ENCODE results near the gene CFAP298.
A peak's percentile ranks its signal among the peaks of the same experiment; 100 is the strongest.
"Not testable (repeated sequence)": the region's sequence is repeated elsewhere in the genome, so short reads cannot be mapped to it uniquely, and the experiment has no call there.

Gene CFAP298

DNA sequence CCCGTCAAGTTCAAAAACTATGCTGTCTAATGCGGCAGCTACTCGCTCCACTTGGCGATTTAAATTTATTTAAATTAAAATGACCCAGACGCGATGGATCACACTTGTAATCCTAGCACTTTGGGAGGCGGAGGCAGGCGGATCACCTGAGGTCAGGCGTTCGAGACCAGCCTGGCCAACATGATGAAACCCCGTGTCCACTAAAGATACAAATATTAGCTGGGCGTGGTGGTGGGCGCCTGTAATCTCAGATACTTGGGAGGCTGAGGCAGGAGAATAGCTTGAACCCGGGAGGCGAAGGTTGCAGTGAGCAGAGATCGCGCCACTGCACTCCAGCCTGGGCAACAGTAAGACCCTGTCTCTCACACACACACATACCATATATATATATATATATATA lies 1.2 kb downstream of the CFAP298 start:
- peaks cover 18% of the 10 kb centered on the region for H3K36me3 Mint-ChIP-seq
- H3K4me3 Mint-ChIP-seq, result not testable (repeated sequence)

DNA sequence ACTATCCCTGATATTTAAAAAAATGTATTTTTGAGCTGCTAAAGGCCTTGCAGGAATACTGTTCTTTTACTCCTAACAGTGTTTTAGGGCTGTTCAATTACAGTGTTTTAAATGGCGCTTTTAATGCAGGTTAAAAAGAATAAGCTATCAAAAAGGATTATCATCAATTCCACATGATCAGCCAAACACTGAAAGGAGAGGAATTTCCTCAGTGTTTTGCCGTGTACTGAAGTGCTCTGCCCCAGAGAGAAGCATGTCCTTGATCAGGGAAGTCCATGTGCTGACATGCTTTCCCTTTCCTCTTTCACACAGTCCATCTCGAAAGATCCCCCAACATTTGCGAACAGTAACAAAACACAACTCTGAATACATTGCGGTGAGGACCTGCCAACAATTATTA lies 3.3 kb downstream of the CFAP298 start:
- H3K27ac Mint-ChIP-seq, result no peak overlapping the region
- ATAC-seq, result no peak
- H3K27me3 Mint-ChIP-seq, result no peaks in the 10 kb centered on the region
- H3K4me1 Mint-ChIP-seq, result peaks cover 12% of the 10 kb centered on the region
- no peaks in the 10 kb centered on the region for H3K9me3 Mint-ChIP-seq
- H3K36me3 Mint-ChIP-seq, result peaks cover 38% of the 10 kb centered on the region
- no peak overlapping the region for H3K4me3 Mint-ChIP-seq

More for the DNA sequence above, 1.2 kb downstream of the CFAP298 start:
- H3K9me3 Mint-ChIP-seq, H3K27ac Mint-ChIP-seq, ATAC-seq, H3K27me3 Mint-ChIP-seq: not testable (repeated sequence)
- peaks cover 12% of the 10 kb centered on the region for H3K4me1 Mint-ChIP-seq

DNA sequence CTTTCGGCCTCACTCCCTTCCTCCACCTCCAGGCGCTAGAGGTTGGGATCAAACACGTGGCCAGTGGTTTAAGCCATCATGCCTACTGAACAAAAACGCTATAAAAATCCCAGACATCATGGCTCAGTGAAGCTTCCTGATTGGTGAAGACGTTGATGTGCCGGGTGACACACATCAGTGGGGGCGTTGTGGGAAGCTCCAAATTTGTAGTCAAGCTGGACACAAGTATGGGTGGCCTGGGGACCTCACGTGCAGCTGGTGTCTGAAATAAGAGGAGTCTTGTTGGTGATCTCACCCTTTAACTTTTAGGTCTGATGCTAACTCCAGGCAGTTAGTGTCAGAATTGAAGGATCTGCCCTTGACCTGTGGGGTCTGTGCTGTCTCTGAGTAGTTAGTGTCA lies 6.7 kb downstream of the CFAP298 start:
- ATAC-seq, result no peak
- Mint-ChIP-seq H3K27me3 (no peaks in the 10 kb centered on the region), H3K4me3 (no peak overlapping the region), H3K27ac (no peak overlapping the region), H3K36me3 (peaks cover 57% of the 10 kb centered on the region), H3K4me1 (peaks cover 5% of the 10 kb centered on the region), H3K9me3 (no peaks in the 10 kb centered on the region)

GRCh38 chr21:32604464-32604863 lies 7.7 kb downstream of the CFAP298 start:
- Mint-ChIP-seq H3K36me3 (peaks cover 63% of the 10 kb centered on the region), H3K27ac (no peak overlapping the region)

GRCh38 chr21:32603131-32603530 lies 9.0 kb downstream of the CFAP298 start:
- no peaks in the 10 kb centered on the region for H3K27me3 Mint-ChIP-seq
- H3K4me3 Mint-ChIP-seq, result no peak overlapping the region
- no peaks in the 10 kb centered on the region for H3K9me3 Mint-ChIP-seq
- H3K27ac Mint-ChIP-seq, result no peak overlapping the region
- peaks cover 74% of the 10 kb centered on the region for H3K36me3 Mint-ChIP-seq
- H3K4me1 Mint-ChIP-seq, result peaks cover 11% of the 10 kb centered on the region
- no peak for ATAC-seq

More at GRCh38 chr21:32604464-32604863, 7.7 kb downstream of the CFAP298 start:
- Mint-ChIP-seq H3K9me3 (no peaks in the 10 kb centered on the region), H3K27me3 (no peaks in the 10 kb centered on the region), H3K4me3 (no peak overlapping the region), H3K4me1 (peaks cover 7% of the 10 kb centered on the region)
- ATAC-seq, result no peak

- no peak overlapping the region for H3K27ac Mint-ChIP-seq
- H3K9me3 Mint-ChIP-seq, result no peaks in the 10 kb centered on the region
- ATAC-seq, result no peak
- H3K4me3 Mint-ChIP-seq, result no peak overlapping the region
- no peaks in the 10 kb centered on the region for H3K27me3 Mint-ChIP-seq
- peaks cover 68% of the 10 kb centered on the region for H3K36me3 Mint-ChIP-seq
- peaks cover 11% of the 10 kb centered on the region for H3K4me1 Mint-ChIP-seq
Observed at GRCh38 chr21:32602099-32602498, 10.1 kb downstream of the CFAP298 start.

DNA sequence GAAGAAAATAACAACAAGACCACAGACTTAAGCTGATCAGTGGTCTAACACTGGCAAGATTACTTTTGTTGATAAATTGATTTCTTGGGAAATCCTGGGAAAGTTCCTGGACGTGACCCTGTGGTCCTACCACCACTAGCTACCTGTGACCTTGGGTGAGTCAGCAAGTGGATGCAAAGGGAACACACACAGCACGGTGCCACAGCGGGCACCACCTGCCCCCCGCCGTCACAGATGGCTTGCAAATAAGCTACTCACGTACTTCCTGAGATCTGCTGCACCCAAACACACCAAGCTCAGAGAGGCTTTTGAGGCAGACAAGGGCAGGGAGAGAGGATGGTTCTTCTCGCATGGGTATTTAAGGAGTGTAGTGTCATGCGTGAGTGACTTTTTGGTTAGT lies 12.7 kb downstream of the CFAP298 start:
- H3K4me1 Mint-ChIP-seq, result peaks cover 17% of the 10 kb centered on the region
- no peaks in the 10 kb centered on the region for H3K27me3 Mint-ChIP-seq
- ATAC-seq, result peak; percentile 48
- no peak overlapping the region for H3K4me3 Mint-ChIP-seq
- no peaks in the 10 kb centered on the region for H3K9me3 Mint-ChIP-seq
- peak overlapping the region; percentile 19 for H3K27ac Mint-ChIP-seq
- H3K36me3 Mint-ChIP-seq, result peaks cover 47% of the 10 kb centered on the region

DNA sequence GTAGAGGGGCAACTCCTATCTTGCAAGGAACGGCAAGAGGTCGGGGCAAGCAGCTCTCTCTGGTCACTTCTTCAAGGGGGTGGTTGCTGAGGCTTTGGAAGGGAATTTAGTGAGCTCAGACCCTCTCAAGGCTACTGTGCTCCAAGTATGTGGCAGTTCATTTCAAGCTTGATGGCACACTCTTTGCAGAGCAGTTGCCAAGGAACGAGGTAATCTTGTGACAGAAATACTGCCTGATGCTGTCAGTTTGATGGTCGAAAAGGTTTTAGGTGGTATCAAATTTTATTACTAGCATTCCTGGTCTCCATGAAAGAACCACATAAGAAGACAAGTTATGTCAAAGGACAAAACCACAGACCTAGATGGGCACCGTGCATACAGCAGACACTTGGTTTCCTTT lies 13.1 kb downstream of the CFAP298 start:
- no peak overlapping the region for H3K4me3 Mint-ChIP-seq
- no peak for ATAC-seq
- peaks cover 17% of the 10 kb centered on the region for H3K4me1 Mint-ChIP-seq
- peaks cover 43% of the 10 kb centered on the region for H3K36me3 Mint-ChIP-seq
- no peaks in the 10 kb centered on the region for H3K9me3 Mint-ChIP-seq
- no peaks in the 10 kb centered on the region for H3K27me3 Mint-ChIP-seq
- H3K27ac Mint-ChIP-seq, result peak overlapping the region; percentile 19

- ATAC-seq, result no peak
- Mint-ChIP-seq H3K9me3 (no peaks in the 10 kb centered on the region), H3K4me1 (peaks cover 17% of the 10 kb centered on the region), H3K4me3 (no peak overlapping the region), H3K27me3 (no peaks in the 10 kb centered on the region), H3K27ac (no peak overlapping the region), H3K36me3 (peaks cover 27% of the 10 kb centered on the region)
Observed at GRCh38 chr21:32597205-32597604, 15.0 kb downstream of the CFAP298 start.

- Mint-ChIP-seq H3K9me3 (no peaks in the 10 kb centered on the region), H3K4me3 (no peak overlapping the region), H3K27ac (no peak overlapping the region), H3K36me3 (peaks cover 23% of the 10 kb centered on the region), H3K27me3 (peaks cover 1% of the 10 kb centered on the region), H3K4me1 (peaks cover 17% of the 10 kb centered on the region)
- no peak for ATAC-seq
Observed at GRCh38 chr21:32595431-32595830, 16.7 kb downstream of the CFAP298 start.

GRCh38 chr21:32593690-32594089 lies 18.5 kb downstream of the CFAP298 start:
- H3K27ac Mint-ChIP-seq, result no peak overlapping the region
- H3K4me3 Mint-ChIP-seq, result no peak overlapping the region
- H3K36me3 Mint-ChIP-seq, result peaks cover 9% of the 10 kb centered on the region
- no peak for ATAC-seq
- peaks cover 6% of the 10 kb centered on the region for H3K4me1 Mint-ChIP-seq
- H3K27me3 Mint-ChIP-seq, result peaks cover 9% of the 10 kb centered on the region
- no peaks in the 10 kb centered on the region for H3K9me3 Mint-ChIP-seq

DNA sequence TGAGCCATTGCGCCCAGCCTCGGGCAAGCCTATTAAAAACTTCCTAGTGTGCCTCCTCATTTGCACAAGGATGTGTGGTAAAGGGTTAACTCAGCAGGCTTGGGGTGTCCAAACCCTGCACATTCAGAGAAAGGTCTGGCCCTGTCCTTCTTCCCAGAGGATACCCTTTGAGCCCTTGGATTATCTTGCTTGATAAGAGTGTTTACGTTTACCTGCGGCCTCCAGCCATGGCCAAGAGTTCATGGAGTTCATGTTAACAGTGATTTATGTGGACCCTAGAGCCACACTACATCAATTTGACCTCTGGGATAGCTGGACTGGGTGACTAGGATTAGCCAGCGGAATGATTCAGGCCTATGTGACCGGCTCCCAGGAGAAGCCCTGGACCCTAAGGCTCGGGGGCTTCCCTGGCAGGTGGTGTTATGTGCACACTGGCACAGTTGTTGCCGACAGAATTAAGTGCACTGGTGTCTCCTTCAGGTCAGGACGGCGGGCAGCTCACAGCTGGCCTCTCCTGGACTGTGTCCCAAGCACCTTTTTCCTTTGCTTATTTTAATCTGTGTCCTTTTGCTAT lies 19.2 kb downstream of the CFAP298 start:
- Mint-ChIP-seq H3K4me3 (no peak overlapping the region), H3K4me1 (peaks cover 6% of the 10 kb centered on the region), H3K27ac (no peak overlapping the region), H3K27me3 (peaks cover 9% of the 10 kb centered on the region), H3K9me3 (no peaks in the 10 kb centered on the region), H3K36me3 (peaks cover 6% of the 10 kb centered on the region)
- no peak for ATAC-seq

DNA sequence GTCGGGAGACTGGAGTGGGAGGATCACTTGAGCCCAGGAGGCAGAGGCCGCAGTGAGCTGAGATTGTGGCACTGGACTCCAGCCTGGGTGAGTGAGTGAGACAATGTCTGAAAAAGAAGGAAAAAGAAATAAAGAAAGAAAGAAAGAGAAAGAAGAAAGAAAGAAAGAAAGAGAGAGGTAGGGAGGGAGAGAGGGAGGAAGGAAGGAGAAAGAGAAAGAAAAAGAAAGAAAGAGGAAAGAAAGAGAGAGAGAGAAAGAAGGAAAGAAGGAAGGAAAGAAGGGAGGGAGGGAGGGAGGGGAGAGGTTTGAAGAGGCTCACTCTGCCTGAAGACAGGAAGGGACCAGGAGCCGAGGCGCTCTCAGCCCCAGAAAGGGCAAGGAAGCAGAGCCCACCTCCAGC lies 22.0 kb downstream of the CFAP298 start:
- Mint-ChIP-seq H3K4me1 (no peaks in the 10 kb centered on the region), H3K27ac (no peak overlapping the region), H3K27me3 (peaks cover 9% of the 10 kb centered on the region), H3K36me3 (no peaks in the 10 kb centered on the region), H3K9me3 (no peaks in the 10 kb centered on the region), H3K4me3 (no peak overlapping the region)
- no peak for ATAC-seq

DNA sequence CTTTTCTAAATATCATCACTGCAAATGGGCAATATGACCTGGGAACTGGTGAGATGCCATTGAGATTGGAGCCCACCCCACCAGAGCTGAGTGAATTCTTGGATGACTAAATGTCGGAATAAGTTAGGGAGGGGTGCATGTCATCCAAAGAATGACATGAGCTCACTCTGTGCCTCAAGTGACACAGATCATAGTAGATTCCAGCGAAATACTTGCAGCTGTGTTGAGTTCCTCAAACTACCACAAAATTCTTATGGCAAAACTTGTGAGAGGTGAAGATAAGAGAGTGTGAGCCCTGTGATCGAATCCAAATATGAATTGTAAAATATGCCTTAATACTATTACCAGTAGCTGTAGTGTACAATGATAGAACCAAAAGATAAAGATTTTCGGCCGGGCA lies 24.5 kb downstream of the CFAP298 start:
- no peak for ATAC-seq
- Mint-ChIP-seq H3K27me3 (peaks cover 9% of the 10 kb centered on the region), H3K9me3 (no peaks in the 10 kb centered on the region)

GRCh38 chr21:32587120-32587519 lies 25.1 kb downstream of the CFAP298 start:
- H3K4me1 Mint-ChIP-seq, result no peaks in the 10 kb centered on the region
- no peaks in the 10 kb centered on the region for H3K36me3 Mint-ChIP-seq
- no peak overlapping the region for H3K27ac Mint-ChIP-seq
- no peak for ATAC-seq
- H3K9me3 Mint-ChIP-seq, result no peaks in the 10 kb centered on the region
- H3K4me3 Mint-ChIP-seq, result no peak overlapping the region
- H3K27me3 Mint-ChIP-seq, result peaks cover 9% of the 10 kb centered on the region

More for the DNA sequence above, 24.5 kb downstream of the CFAP298 start:
- no peaks in the 10 kb centered on the region for H3K36me3 Mint-ChIP-seq
- H3K4me1 Mint-ChIP-seq, result no peaks in the 10 kb centered on the region
- no peak overlapping the region for H3K27ac Mint-ChIP-seq
- H3K4me3 Mint-ChIP-seq, result no peak overlapping the region

GRCh38 chr21:32585970-32586369 lies 26.2 kb downstream of the CFAP298 start:
- Mint-ChIP-seq H3K4me1 (no peaks in the 10 kb centered on the region), H3K36me3 (no peaks in the 10 kb centered on the region), H3K4me3 (no peak overlapping the region), H3K9me3 (no peaks in the 10 kb centered on the region), H3K27me3 (peaks cover 9% of the 10 kb centered on the region), H3K27ac (no peak overlapping the region)
- ATAC-seq, result no peak
